ENCODE data around the gene CASQ2.

CASQ2 gene

GRCh38 chr1:115692224-115692623, 76.3 kb downstream of the CASQ2 start:
- DNase-seq (ENCODE audit: low read depth) = no peak

- no peak for DNase-seq (ENCODE audit: low read depth)
Observed at GRCh38 chr1:115690972-115691371, 77.5 kb downstream of the CASQ2 start.

GRCh38 chr1:115687744-115688143, 80.8 kb downstream of the CASQ2 start:
- no peak for DNase-seq (ENCODE audit: low read depth)

- DNase-seq (ENCODE audit: low read depth) = no peak
Observed at GRCh38 chr1:115685029-115685705, 83.3 kb downstream of the CASQ2 start.

- DNase-seq (ENCODE audit: low read depth) = no peak
Observed at GRCh38 chr1:115682792-115683191, 85.7 kb downstream of the CASQ2 start.

- no peak for DNase-seq (ENCODE audit: low read depth)
Observed at GRCh38 chr1:115680730-115681111, 87.8 kb downstream of the CASQ2 start.

GRCh38 chr1:115679141-115679611, 89.3 kb downstream of the CASQ2 start:
- DNase-seq (ENCODE audit: low read depth) = no peak

GRCh38 chr1:115678141-115678540, 90.4 kb downstream of the CASQ2 start:
- no peak for DNase-seq (ENCODE audit: low read depth)

GRCh38 chr1:115677565-115677964, 90.9 kb downstream of the CASQ2 start:
- DNase-seq (ENCODE audit: low read depth) = no peak

- DNase-seq (ENCODE audit: low read depth) = no peak
Observed at GRCh38 chr1:115677182-115677555, 91.3 kb downstream of the CASQ2 start.

GRCh38 chr1:115676498-115677181, 91.9 kb downstream of the CASQ2 start:
- DNase-seq (ENCODE audit: low read depth) = no peak

- DNase-seq (ENCODE audit: low read depth) = no peak
Observed at GRCh38 chr1:115672224-115673009, 96.1 kb downstream of the CASQ2 start.

- no peak for DNase-seq (ENCODE audit: low read depth)
Observed at GRCh38 chr1:115671176-115671934, 97.2 kb downstream of the CASQ2 start.

- DNase-seq (ENCODE audit: low read depth) = no peak
Observed at GRCh38 chr1:115670476-115671175, 97.9 kb downstream of the CASQ2 start.

- DNase-seq (ENCODE audit: low read depth) = no peak
Observed at GRCh38 chr1:115669886-115670285, 98.6 kb downstream of the CASQ2 start.

GRCh38 chr1:115669002-115669673, 99.4 kb downstream of the CASQ2 start:
- DNase-seq (ENCODE audit: low read depth) = no peak

GRCh38 chr1:115668579-115668978, 99.9 kb downstream of the CASQ2 start:
- DNase-seq (ENCODE audit: low read depth) = no peak

GRCh38 chr1:115666702-115667101, 101.8 kb downstream of the CASQ2 start:
- no peak for DNase-seq (ENCODE audit: low read depth)

- no peak for DNase-seq (ENCODE audit: low read depth)
Observed at GRCh38 chr1:115666206-115666605, 102.3 kb downstream of the CASQ2 start.

- DNase-seq (ENCODE audit: low read depth) = no peak
Observed at GRCh38 chr1:115665319-115666096, 103.0 kb downstream of the CASQ2 start.
